Subcutaneous adipose tissue (tissue), 4 donors: ENCODE measurements around the gene PSMA4. TPM values are rescaled to one million over a fixed set of nuclear protein-coding genes. Genes with fewer than 3 reads are reported as not detected.

Experiments
- CTCF ChIP-seq: fragments of 450-650 bp; IDR thresholded peaks from one replicate; pipeline ENCODE4 v1.5.1; 2016; ENCODE audit warnings: low read depth, mild to moderate bottlenecking, control low read depth, antibody characterized with exemption, moderate library complexity
- total RNA-seq, 4 donors: library from RNA; depleted of rRNA; stranded (reverse); fragments of >200 nt; gene quantifications; one replicate each; pipeline ENCODE4 v1.1.0, GENCODE V29; 2016

PSMA4 gene
- total RNA-seq: 100 to 1,000 TPM; 126 to 231 (median 127) TPM

- TF ChIP-seq CTCF: no peak
These were observed at the start of gene PSMA4 for GRCh38 chr15:78540141-78540870. PSMA4 (plus strand) TSS chr15:78540444; CDS start chr15:78541928, 1,484 bp downstream.

GRCh38 chr15:78492872-78493271, 47.4 kb upstream of the PSMA4 start:
- no peak for TF ChIP-seq CTCF

- TF ChIP-seq CTCF: no peak
These were observed 38.4 kb upstream of the PSMA4 start for GRCh38 chr15:78501857-78502256.

- no peak for TF ChIP-seq CTCF
These were observed 37.6 kb upstream of the PSMA4 start for GRCh38 chr15:78502641-78503040.

- no peak for TF ChIP-seq CTCF
These were observed 33.0 kb upstream of the PSMA4 start, which contains the start of gene HYKK for GRCh38 chr15:78506971-78507830. HYKK (plus strand) TSS chr15:78507577; CDS start chr15:78513089, 5,512 bp downstream.

GRCh38 chr15:78507831-78508160, 32.4 kb upstream of the PSMA4 start:
- no peak for TF ChIP-seq CTCF

- TF ChIP-seq CTCF: no peak
These were observed 32.0 kb upstream of the PSMA4 start for GRCh38 chr15:78508272-78508671.
